Measurements from ENCODE around the gene JARID2. TPM values are rescaled to one million over a fixed set of nuclear protein-coding genes. Genes with fewer than 3 reads are reported as not detected.

Gene JARID2
- total RNA-seq, 1 donor from 2014 or later = 65.6 TPM

- Mint-ChIP-seq H3K36me3 (ENCODE audit: insufficient read depth) (peaks cover 43% of the 10 kb centered on the region), H3K27ac (no peak overlapping the region)
Measured at GRCh38 chr6:15512721-15513120, 266.9 kb downstream of the JARID2 start.

GRCh38 chr6:15513131-15513771 lies 267.4 kb downstream of the JARID2 start:
- DNase-seq (ENCODE audit: low spot score, unreplicated experiment) = no peak
- Mint-ChIP-seq H3K27me3 (no peaks in the 10 kb centered on the region), H3K4me1 (ENCODE audit: low read depth) (no peaks in the 10 kb centered on the region), H3K27ac (no peak overlapping the region), H3K36me3 (ENCODE audit: insufficient read depth) (peaks cover 47% of the 10 kb centered on the region), H3K4me3 (ENCODE audit: low read depth) (no peak overlapping the region), H3K9me3 (ENCODE audit: low read depth) (no peaks in the 10 kb centered on the region)
- TF ChIP-seq CTCF (IDR thresholded peaks at IDR 0.05; ENCODE audit: unreplicated experiment) = no peak

More at GRCh38 chr6:15512721-15513120, 266.9 kb downstream of the JARID2 start:
- Mint-ChIP-seq H3K4me3 (ENCODE audit: low read depth) (no peak overlapping the region), H3K27me3 (no peaks in the 10 kb centered on the region), H3K4me1 (ENCODE audit: low read depth) (no peaks in the 10 kb centered on the region), H3K9me3 (ENCODE audit: low read depth) (no peaks in the 10 kb centered on the region)
- no peak for DNase-seq (ENCODE audit: low spot score, unreplicated experiment)
- TF ChIP-seq CTCF (IDR thresholded peaks at IDR 0.05; ENCODE audit: unreplicated experiment) = no peak

GRCh38 chr6:15513801-15514711 lies 268.2 kb downstream of the JARID2 start:
- peak overlapping the region; percentile 59 for H3K27ac Mint-ChIP-seq
- H3K27me3 Mint-ChIP-seq = no peaks in the 10 kb centered on the region
- H3K4me1 Mint-ChIP-seq (ENCODE audit: low read depth) = no peaks in the 10 kb centered on the region
- H3K36me3 Mint-ChIP-seq (ENCODE audit: insufficient read depth) = peaks cover 47% of the 10 kb centered on the region
- no peak for DNase-seq (ENCODE audit: low spot score, unreplicated experiment)
- H3K9me3 Mint-ChIP-seq (ENCODE audit: low read depth) = no peaks in the 10 kb centered on the region
- TF ChIP-seq CTCF (IDR thresholded peaks at IDR 0.05; ENCODE audit: unreplicated experiment) = no peak
- no peak overlapping the region for H3K4me3 Mint-ChIP-seq (ENCODE audit: low read depth)

GRCh38 chr6:15515226-15515625 lies 269.4 kb downstream of the JARID2 start:
- DNase-seq (ENCODE audit: low spot score, unreplicated experiment) = no peak
- Mint-ChIP-seq H3K36me3 (ENCODE audit: insufficient read depth) (peaks cover 49% of the 10 kb centered on the region), H3K9me3 (ENCODE audit: low read depth) (no peaks in the 10 kb centered on the region), H3K4me1 (ENCODE audit: low read depth) (no peaks in the 10 kb centered on the region), H3K27me3 (no peaks in the 10 kb centered on the region), H3K4me3 (ENCODE audit: low read depth) (no peak overlapping the region), H3K27ac (peak overlapping the region; percentile 37)
- TF ChIP-seq CTCF (IDR thresholded peaks at IDR 0.05; ENCODE audit: unreplicated experiment) = no peak

- no peak overlapping the region for H3K4me3 Mint-ChIP-seq (ENCODE audit: low read depth)
- TF ChIP-seq CTCF (IDR thresholded peaks at IDR 0.05; ENCODE audit: unreplicated experiment) = no peak
- peak overlapping the region; percentile 35 for H3K27ac Mint-ChIP-seq
- H3K4me1 Mint-ChIP-seq (ENCODE audit: low read depth) = no peaks in the 10 kb centered on the region
- H3K36me3 Mint-ChIP-seq (ENCODE audit: insufficient read depth) = peaks cover 51% of the 10 kb centered on the region
- H3K9me3 Mint-ChIP-seq (ENCODE audit: low read depth) = no peaks in the 10 kb centered on the region
- no peaks in the 10 kb centered on the region for H3K27me3 Mint-ChIP-seq
- DNase-seq (ENCODE audit: low spot score, unreplicated experiment) = no peak
Measured at GRCh38 chr6:15515660-15516375, 269.9 kb downstream of the JARID2 start.

All from progenitor cell of endocrine pancreas (in vitro differentiated cells).